CD4-positive, alpha-beta T cell treated with Interleukin-17A for 4 hours (primary cell): ENCODE results near the gene ERMAP.

ENCODE experiments used
- DNase-seq: peaks from one replicate; pipeline ENCODE4 v3.0.0-alpha.2; 2020; ENCODE audit warnings: mixed read lengths

Gene ERMAP

GRCh38 chr1:42816585-42817439 lies at the start of gene ERMAP, which contains the start of gene SVBP:
Gene ERMAP, plus strand, starts transcription at chr1:42817122. Its CDS starts 13,327 bp downstream, at chr1:42830449.
Gene SVBP, minus strand, starts transcription at chr1:42817397. Its CDS starts 853 bp downstream, at chr1:42816544.
- DNase-seq = peak; percentile 98

- no peak for DNase-seq
Observed at GRCh38 chr1:42767510-42768000, 49.4 kb upstream of the ERMAP start.

GRCh38 chr1:42768172-42768571 lies 48.8 kb upstream of the ERMAP start:
- DNase-seq = no peak

GRCh38 chr1:42769811-42770210 lies 47.1 kb upstream of the ERMAP start:
- no peak for DNase-seq

GRCh38 chr1:42773420-42773819 lies 43.5 kb upstream of the ERMAP start:
- DNase-seq = no peak

GRCh38 chr1:42774928-42775526 lies 41.9 kb upstream of the ERMAP start:
- no peak for DNase-seq

- DNase-seq = no peak
Observed at GRCh38 chr1:42776502-42776901, 40.4 kb upstream of the ERMAP start.

- peak; percentile 32 for DNase-seq
Observed at GRCh38 chr1:42777852-42778251, 39.1 kb upstream of the ERMAP start.

GRCh38 chr1:42779725-42780124 lies 37.2 kb upstream of the ERMAP start:
- DNase-seq = no peak

GRCh38 chr1:42780176-42780575 lies 36.7 kb upstream of the ERMAP start:
- DNase-seq = no peak

GRCh38 chr1:42783092-42783491 lies 33.8 kb upstream of the ERMAP start:
- DNase-seq = no peak

GRCh38 chr1:42784547-42784945 lies 32.4 kb upstream of the ERMAP start:
- DNase-seq = no peak

- DNase-seq = peak; percentile 61
Observed at GRCh38 chr1:42784946-42785693, 31.8 kb upstream of the ERMAP start, which contains the start of gene TMEM269. Gene TMEM269, plus strand, starts transcription at chr1:42784991. Its CDS starts 4,903 bp downstream, at chr1:42789894.

- no peak for DNase-seq
Observed at GRCh38 chr1:42786097-42786496, 30.8 kb upstream of the ERMAP start.

GRCh38 chr1:42788021-42788420 lies 28.9 kb upstream of the ERMAP start:
- DNase-seq = no peak

GRCh38 chr1:42793824-42794223 lies 23.1 kb upstream of the ERMAP start:
- no peak for DNase-seq

GRCh38 chr1:42797414-42797813 lies 19.5 kb upstream of the ERMAP start:
- DNase-seq = no peak

- DNase-seq = no peak
Observed at GRCh38 chr1:42797979-42798378, 18.9 kb upstream of the ERMAP start.

GRCh38 chr1:42801832-42802473 lies 15.0 kb upstream of the ERMAP start:
- DNase-seq = no peak

GRCh38 chr1:42806171-42806570 lies 10.8 kb upstream of the ERMAP start:
- no peak for DNase-seq

- DNase-seq = no peak
Observed at GRCh38 chr1:42806593-42806992, 10.3 kb upstream of the ERMAP start.

- DNase-seq = no peak
Observed at GRCh38 chr1:42807056-42807668, 9.8 kb upstream of the ERMAP start.
